OCI-M2 (cell line): ENCODE measurements around the gene PIK3CA.
"Not testable (repeated sequence)": the region's sequence is repeated elsewhere in the genome, so short reads cannot be mapped to it uniquely, and the experiment has no call there.

ENCODE experiments used
- DNase-seq: peaks from one replicate; lab custom pipeline; 2025; ENCODE audit not compliant: unreplicated experiment; lab: John Stamatoyannopoulos, UW

PIK3CA gene

DNA sequence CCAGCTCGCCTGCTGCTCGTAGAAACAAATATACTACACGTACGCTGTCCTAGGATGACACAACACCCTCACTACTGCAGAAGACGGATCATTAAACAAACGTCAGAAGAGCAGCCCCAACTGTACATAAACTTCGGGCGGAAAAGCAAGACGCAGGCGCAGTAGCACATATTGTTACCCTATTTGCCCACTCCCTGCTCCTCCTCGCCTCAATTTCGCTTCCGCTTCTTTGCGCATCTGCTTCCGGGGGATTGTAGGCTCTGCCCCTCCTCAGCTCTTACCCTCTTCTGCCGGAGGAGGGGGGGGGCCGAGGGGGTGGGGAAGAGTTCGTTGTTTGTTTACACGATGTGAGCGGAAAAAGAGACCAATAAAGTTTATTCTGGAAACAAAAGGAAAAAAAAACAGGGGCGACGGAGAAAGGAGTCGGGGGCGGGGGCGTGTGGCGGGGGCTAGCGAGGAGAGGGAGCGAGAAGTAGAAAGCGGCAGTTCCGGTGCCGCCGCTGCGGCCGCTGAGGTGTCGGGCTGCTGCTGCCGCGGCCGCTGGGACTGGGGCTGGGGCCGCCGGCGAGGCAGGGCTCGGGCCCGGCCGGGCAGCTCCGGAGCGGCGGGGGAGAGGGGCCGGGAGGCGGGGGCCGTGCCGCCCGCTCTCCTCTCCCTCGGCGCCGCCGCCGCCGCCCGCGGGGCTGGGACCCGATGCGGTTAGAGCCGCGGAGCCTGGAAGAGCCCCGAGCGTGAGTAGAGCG lies at the start of gene PIK3CA:
TSS of gene PIK3CA (plus strand) at position 485 of the 743 bp plus-strand sequence. CDS start 50,469 bp downstream, outside the sequence.
- DNase-seq = peak; percentile 71

DNA sequence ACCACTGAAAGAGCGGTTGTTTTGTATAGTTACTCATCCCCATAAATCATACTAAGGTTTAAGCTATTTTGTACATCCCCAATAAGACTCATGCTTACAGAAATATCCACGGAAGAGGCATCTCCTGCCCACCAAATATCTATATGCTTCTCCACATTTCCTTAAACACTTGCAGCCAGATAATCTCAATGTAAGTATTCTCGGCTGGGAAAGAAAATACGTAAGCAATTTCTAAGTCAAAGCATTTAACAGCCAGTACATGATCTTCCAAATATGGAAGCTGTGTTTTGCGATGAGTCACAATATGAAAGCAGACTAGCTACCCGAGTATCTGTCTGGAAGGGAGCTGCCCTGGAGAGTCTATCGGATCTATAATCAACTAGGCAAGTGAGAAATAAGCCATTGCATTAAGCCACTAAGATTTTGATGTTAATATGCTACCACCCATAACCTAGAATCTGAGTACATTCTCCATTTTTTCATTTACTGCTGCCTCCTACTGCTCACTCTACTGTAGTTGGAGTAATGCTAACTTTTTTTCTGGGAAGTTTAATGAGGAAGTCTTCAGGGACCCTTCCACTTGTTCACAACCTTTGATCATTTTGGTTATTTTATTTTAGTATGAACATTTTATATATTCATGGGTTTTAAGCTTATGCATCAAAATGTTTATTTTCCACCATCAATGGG lies 49.6 kb upstream of the PIK3CA start:
- DNase-seq = no peak

DNA sequence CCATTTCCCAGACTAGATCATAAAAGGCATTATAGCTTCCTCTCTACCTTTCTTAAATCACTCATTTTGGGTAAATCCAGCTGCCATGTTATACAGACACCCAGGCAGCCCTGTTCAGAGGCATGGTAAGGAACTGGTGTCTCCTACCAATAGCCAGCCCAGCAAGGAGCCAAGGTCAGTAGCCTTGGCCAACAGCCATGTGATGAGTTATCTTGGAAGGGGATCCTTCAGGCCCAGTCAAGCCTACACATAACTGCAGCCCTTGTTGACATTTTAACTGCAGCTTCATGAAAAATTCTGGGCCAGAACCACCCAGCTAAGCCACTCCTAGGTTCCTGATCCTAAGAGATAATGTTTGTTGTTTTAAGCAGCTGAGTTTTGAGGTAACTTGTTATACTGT lies 47.5 kb upstream of the PIK3CA start:
- DNase-seq = no peak

GRCh38 chr3:179105881-179106280 lies 42.3 kb upstream of the PIK3CA start:
- no peak for DNase-seq

DNA sequence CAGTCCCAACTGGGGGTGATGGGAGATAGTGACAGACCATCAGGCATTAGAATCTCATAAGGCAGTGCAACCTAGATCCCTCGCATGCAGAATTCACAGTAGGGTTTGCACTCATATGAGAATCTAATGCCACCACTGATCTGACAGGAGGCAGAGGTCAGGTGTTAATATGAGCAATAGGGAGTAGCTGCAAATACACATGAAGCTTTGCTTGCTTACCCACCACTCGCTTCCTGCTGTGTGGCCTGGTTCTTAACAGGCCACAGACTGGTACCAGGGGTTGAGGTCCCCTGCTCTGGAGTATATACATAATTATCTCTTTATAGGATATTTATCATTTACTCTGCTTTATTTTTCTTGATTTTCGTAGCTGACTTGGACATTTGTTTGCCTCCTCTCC lies 40.5 kb upstream of the PIK3CA start:
- DNase-seq = no peak

DNA sequence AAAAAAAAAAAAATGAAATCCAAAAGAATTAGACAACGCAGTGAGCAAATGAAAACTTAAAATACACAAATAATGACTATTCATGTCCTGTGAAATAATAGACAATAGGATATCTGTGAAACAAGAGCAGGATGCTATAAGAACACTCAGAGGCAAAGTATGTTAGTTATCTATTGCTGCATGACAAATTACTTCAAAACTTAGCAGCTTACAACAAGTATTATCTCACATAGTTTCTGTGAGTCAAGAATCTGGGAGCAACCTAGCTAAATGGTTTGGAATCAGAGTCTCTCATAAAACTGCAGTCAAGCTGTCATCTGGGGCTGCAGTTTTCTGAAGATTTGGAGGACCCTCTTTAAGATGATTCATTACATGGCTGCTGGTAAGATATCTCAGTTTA lies 40.1 kb upstream of the PIK3CA start:
- no peak for DNase-seq

DNA sequence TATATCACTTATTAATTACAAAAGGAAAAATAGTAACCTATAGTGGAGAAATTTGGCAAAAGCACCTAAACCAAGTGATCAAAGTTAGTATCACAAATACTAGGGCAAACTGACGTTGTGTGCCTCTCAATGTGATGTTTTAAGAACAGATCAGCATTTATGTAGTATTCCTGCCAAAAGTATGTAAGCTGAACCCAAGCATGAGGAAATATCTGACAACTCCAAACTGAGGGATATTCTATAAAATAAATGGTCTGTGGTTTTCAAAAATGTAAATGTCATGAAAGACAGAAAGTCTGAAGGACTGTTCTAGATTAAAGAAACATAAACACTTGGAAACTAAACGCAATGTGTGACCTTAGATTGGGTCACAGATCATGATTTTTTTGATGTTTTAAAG lies 34.3 kb upstream of the PIK3CA start:
- DNase-seq = no peak

GRCh38 chr3:179115444-179115843 lies 32.7 kb upstream of the PIK3CA start:
- DNase-seq = not testable (repeated sequence)

- no peak for DNase-seq
Observed at GRCh38 chr3:179116816-179117215, 31.3 kb upstream of the PIK3CA start.

DNA sequence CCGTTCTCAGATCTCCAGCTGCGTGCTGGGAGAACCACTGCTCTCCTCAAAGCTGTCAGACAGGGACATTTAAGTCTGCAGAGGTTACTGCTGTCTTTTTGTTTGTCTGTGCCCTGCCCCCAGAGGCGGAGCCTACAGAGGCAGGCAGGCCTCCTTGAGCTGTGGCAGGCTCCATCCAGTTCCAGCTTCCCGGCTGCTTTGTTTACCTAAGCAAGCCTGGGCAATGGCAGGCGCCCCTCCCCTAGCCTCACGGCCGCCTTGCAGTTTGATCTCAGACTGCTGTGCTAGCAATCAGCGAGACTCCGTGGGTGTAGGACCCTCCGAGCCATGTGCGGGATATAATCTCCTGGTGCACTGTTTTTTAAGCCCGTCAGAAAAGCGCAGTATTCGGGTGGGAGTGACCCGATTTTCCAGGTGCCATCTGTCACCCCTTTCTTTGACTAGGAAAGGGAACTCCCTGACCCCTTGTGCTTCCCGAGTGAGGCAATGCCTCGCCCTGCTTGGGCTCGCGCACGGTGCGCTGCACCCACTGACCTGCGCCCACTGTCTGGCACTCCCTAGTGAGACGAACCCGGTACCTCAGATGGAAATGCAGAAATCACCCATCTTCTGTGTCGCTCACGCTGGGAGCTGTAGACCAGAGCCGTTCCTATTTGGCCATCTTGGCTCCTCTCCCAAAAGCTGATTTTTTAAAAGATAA lies 15.8 kb upstream of the PIK3CA start:
- DNase-seq = not testable (repeated sequence)

GRCh38 chr3:179133575-179133974 lies 14.6 kb upstream of the PIK3CA start:
- DNase-seq = no peak

DNA sequence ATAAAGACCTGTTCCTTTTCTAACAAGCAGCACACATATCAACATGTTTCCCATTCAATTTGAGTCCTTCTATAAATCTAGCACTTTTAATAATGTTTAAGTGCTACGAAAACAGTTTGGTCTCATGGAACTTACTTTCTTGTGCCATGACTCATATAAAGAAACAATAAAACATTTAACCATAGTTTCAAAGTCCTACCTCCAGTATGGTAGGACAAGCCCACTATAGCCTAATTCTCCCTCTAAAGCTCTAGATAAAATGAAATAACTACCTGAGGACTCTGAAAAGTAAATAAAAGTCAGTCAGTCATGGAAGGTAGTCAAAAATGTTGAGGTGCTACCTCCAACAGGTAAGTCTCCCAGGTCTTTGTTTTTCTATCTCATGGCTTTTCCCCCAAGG lies 12.0 kb upstream of the PIK3CA start:
- DNase-seq = no peak

- DNase-seq = no peak
Observed at GRCh38 chr3:179141890-179142289, 6.3 kb upstream of the PIK3CA start.

DNA sequence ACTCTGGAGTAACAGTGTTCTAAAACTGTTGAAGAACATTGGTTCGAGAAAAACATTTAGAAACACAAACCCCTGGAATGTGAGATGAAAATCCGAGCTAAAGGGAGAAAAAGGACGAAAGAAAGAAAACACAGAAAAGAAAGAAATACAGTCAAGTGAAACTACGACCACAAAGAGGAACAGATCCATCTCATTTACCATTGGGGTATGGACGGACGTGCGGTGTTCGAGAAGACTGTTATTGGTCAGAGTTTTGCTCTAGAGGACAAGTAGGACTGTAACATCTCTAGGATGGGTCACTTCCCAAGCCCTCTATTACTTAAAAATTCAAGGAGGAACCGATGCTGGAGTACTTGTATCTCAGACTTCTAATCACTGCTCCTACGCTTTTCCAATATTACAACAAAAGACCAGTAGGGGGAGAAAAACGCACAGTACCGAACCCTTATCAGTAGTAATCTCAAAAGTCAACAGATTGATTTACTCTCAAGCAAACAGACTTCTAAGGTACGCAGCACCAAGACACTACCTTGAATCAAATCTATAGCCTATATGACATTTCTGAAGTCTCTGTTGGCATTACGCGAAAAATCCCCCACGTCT lies 1.1 kb upstream of the PIK3CA start:
- DNase-seq = no peak

DNA sequence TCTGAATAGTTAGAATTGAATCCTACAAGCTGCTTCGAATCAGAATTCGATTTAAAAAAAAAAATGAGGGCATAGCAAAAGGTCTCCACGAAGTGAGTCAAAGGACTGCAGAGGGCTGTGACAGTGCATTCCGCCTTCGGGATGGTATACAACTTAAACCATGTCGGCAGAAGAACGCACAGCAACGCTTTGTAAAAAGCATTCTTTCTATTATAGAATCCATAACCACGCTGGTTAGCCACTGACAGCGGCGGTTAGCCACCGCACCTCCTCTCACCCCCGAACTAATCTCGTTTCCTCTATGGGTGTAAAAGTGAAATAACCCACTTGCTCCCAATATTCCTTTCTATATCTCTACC lies 664 bp upstream of the PIK3CA start:
- peak; percentile 71 for DNase-seq

DNA sequence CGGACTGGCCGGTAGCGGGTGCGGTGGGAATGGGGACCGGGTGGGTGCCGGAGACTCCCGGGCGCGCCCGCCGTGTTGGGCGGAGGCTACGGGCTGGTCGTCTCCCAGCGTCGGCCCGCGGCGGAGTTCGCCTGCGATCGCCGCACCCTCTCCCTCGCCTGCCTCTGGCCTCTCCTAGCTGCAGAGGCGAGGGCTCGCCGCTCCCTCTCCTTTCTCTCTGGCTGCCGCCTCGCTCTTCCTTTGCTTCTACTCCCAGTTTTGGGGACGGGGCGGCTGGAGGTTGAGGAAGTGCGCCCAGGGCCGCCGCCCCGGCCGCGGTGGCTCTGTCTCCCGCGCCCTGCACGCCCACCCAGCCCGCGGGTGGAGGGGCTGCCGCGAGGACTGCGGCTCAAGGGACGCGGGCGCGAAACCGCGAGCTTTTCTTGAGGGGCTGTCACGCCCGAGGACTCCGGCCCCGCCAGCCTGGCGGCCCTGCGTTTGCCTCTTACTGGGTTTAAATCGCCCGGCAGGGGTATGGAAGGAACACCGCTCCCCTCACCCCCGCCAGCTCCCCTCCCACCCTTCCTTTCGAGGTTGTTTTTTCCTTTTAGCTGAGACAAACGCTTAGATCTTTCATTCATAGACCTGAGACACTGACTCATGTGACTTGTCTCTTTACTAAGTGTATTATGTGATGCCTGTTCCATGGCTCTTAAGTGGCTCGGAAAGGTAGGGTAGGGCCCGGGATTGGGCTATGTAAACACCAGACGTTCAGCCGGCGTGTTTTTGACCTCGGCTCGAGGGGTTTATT lies 654 bp downstream of the PIK3CA start:
- no peak for DNase-seq

DNA sequence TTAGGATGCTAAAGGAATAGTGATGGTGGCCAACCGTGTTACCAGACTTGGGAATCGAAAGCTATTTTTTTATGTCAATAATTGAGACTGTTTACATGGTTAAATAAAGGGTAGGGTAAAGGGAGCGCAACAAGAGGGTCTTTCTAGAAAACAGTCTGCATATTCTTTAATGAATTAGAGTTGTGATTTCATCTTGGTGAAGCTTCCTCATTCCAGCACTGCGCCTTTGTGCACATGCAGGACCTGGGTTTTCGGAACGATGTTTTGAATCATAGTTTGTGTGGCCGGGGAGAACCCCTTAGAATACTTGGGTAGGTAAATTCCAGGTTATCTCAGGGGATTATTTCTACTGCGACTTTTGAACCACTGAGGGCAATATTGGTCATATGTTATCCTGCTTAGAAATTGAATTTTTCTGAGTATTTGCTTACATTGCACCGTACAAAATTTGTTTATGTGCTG lies 1.3 kb downstream of the PIK3CA start:
- no peak for DNase-seq

DNA sequence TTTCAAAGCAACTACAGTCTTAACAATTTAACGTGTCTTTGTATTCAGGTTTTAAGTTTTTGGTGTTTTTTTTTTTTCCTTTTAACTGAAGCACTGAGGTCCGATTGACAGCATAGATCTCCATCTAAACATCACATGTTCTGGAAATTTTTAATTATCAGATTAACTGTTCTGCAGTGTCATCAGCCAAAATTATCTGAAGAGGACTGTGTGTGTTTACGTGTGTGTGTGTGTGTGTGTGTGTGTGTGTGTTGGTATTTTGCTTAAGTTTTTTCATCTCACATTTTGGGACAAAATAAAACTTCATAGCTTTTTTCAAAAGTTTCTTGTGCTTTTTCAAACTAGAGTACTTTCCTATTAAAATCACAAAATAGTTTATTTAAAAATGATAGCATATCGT lies 1.8 kb downstream of the PIK3CA start:
- no peak for DNase-seq

GRCh38 chr3:179150610-179151009 lies 2.5 kb downstream of the PIK3CA start:
- DNase-seq = no peak

DNA sequence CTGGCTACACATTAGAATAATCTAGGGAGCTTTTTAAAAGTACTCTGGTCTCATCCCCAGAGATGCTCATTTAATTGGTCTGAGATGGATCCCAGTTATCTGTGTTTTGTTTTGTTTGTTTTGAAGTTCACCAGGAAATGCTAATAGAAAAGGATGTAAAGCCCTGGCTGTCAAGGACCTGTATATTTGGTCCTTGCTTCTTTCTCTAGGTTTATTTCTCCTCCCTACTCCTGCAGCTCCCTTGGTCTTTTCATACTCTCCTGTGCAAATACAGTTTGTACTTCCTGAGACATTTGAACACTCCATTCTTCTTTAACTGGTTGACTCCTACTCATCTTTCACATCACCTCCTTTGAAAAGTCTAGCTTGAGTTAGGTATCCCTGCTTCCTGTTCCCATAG lies 3.3 kb downstream of the PIK3CA start:
- no peak for DNase-seq

DNA sequence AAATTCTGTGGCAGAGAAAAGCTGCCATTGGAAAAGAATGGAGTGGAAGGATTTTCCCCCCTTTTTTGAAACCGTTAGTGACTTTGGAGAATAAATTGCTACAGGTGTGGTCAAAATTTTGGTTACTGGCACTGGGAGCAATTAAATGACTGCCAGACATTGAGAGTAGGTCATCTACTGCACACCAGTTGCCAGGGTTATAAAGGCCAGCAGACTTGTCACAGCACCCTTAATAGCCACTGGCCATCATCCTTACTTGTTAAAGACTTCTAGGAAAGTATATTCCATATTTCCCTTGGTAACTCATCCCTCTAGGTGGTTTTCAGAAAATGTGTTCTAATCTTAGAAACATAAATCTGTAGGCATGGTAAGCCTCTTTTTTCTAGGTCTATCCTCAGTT lies 8.0 kb downstream of the PIK3CA start:
- no peak for DNase-seq
